ENCODE measurements around the gene CD300LG. TPM values are rescaled to one million over a fixed set of nuclear protein-coding genes. Genes with fewer than 3 reads are reported as not detected.

The CD300LG gene
- total RNA-seq, 2 donors from 2014 or later = 0.32 TPM; not detected in 1

DNA sequence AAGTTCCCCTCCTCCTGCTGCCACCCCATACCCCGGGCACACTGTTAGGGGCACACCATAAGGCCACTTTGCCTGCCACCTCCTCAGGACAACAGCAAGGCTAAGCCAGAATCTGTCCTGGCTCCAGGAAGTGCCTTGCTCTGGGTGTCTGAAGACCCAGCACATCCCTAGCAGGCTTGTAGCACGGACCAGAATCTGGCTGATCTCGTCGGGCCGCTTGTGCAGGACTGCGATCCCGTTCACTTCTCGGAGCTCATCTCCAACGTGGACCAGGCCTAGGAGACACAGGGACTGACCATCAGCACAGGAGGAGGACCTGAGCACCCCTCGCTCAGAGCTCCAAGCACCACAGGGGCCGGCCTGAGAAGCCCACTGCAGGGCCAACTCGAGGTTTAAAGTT, 21.4 kb upstream of the CD300LG start:
- TF ChIP-seq, protein P1, sequence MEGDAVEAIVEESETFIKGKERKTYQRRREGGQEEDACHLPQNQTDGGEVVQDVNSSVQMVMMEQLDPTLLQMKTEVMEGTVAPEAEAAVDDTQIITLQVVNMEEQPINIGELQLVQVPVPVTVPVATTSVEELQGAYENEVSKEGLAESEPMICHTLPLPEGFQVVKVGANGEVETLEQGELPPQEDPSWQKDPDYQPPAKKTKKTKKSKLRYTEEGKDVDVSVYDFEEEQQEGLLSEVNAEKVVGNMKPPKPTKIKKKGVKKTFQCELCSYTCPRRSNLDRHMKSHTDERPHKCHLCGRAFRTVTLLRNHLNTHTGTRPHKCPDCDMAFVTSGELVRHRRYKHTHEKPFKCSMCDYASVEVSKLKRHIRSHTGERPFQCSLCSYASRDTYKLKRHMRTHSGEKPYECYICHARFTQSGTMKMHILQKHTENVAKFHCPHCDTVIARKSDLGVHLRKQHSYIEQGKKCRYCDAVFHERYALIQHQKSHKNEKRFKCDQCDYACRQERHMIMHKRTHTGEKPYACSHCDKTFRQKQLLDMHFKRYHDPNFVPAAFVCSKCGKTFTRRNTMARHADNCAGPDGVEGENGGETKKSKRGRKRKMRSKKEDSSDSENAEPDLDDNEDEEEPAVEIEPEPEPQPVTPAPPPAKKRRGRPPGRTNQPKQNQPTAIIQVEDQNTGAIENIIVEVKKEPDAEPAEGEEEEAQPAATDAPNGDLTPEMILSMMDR (IDR thresholded peaks at IDR 0.05) = no peak
- Histone ChIP-seq H3K9me3 (no peaks in the 10 kb centered on the region), H3K27me3 (no peaks in the 10 kb centered on the region), H3K27ac (no peak overlapping the region), H3K4me3 (no peak overlapping the region), H3K9ac (ENCODE audit: low read depth in 2 of 2, low read length in 2 of 2) (no peak overlapping the region), H3K4me1 (no peaks in the 10 kb centered on the region), H3K36me3 (no peaks in the 10 kb centered on the region)
- no peak for DNase-seq
- intact Hi-C loops (cut with DNase I) = no loop called here

DNA sequence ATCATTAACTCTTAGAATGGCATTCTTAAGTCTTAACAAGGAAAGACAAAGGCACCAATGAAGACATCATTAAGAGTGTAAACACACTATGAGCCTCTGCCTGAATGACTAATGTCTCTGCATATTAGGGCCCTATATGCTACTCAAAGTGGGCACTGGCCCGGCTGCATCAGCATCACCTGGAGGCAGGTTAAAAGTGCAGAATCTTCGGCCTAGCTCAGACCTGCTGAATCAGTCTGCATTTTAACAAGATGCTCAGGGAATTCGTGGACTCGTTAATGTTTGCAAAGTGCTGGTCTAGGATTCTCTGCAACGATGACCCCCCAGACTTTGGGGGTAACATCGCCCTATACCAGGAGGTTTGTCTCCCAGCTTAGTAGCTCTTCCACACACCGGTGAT, 20.8 kb upstream of the CD300LG start:
- intact Hi-C loops (cut with DNase I) = no loop called here
- TF ChIP-seq, protein P1 (IDR thresholded peaks at IDR 0.05) = no peak
- no peak for DNase-seq

DNA sequence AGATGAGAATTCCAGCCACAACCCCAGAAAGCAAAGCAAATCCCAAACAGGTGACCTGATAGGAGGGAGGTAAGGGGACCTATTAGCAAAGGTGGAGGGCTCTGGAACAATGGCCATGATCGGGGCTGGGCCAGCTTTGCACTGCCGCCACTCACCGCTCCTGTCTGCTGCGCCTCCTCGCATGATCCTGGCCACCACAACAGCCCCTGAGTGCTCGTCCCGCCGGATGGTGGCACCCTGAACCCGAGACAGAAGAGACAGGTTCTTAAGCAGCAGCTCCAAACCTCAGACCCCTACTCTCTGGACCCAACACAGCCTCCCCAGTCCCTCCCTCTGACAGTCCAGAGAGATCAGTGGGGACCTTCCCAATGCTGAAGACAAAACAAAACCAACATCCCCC, 19.4 kb upstream of the CD300LG start:
- DNase-seq = no peak
- TF ChIP-seq, protein P1 (IDR thresholded peaks at IDR 0.05) = no peak
- intact Hi-C loops (cut with DNase I) = no loop called here
- no peaks in the 10 kb centered on the region for H3K36me3 ChIP-seq
- no peak overlapping the region for H3K27ac ChIP-seq
- no peaks in the 10 kb centered on the region for H3K4me1 ChIP-seq
- H3K9ac ChIP-seq (ENCODE audit: low read depth in 2 of 2, low read length in 2 of 2) = no peak overlapping the region
- H3K27me3 ChIP-seq = no peaks in the 10 kb centered on the region
- no peaks in the 10 kb centered on the region for H3K9me3 ChIP-seq
- H3K4me3 ChIP-seq = no peak overlapping the region

More for the DNA sequence above, 20.8 kb upstream of the CD300LG start:
- no peaks in the 10 kb centered on the region for H3K4me1 ChIP-seq
- no peak overlapping the region for H3K9ac ChIP-seq (ENCODE audit: low read depth in 2 of 2, low read length in 2 of 2)
- H3K36me3 ChIP-seq = no peaks in the 10 kb centered on the region
- H3K4me3 ChIP-seq = no peak overlapping the region
- H3K27ac ChIP-seq = no peak overlapping the region
- H3K9me3 ChIP-seq = no peaks in the 10 kb centered on the region
- H3K27me3 ChIP-seq = no peaks in the 10 kb centered on the region

DNA sequence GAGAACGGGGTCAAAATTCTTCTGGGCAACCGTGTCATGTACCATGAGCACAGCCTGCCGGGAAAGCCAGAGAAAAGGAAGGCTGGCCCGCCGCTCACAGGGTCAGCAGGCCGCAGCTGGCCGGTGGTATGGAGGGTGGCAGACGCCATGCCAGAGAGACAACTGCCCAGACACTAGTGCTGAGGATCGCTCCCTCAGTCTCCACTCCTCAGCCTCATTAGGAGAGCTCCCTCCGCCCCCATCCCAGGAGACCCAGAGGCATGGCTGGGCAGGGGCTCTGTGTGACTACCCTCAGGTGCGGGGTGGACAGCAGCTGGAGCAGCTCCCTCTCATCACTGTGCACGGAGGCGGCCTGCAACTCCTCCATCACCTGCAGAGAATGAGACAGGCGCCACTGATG, 17.2 kb upstream of the CD300LG start:
- Histone ChIP-seq H3K4me3 (no peak overlapping the region), H3K27me3 (no peaks in the 10 kb centered on the region), H3K9me3 (no peaks in the 10 kb centered on the region), H3K27ac (no peak overlapping the region), H3K4me1 (no peaks in the 10 kb centered on the region), H3K9ac (ENCODE audit: low read depth in 2 of 2, low read length in 2 of 2) (no peak overlapping the region), H3K36me3 (no peaks in the 10 kb centered on the region)
- TF ChIP-seq, protein P1 (IDR thresholded peaks at IDR 0.05) = no peak
- no peak for DNase-seq
- intact Hi-C loops (cut with DNase I) = no loop called here

DNA sequence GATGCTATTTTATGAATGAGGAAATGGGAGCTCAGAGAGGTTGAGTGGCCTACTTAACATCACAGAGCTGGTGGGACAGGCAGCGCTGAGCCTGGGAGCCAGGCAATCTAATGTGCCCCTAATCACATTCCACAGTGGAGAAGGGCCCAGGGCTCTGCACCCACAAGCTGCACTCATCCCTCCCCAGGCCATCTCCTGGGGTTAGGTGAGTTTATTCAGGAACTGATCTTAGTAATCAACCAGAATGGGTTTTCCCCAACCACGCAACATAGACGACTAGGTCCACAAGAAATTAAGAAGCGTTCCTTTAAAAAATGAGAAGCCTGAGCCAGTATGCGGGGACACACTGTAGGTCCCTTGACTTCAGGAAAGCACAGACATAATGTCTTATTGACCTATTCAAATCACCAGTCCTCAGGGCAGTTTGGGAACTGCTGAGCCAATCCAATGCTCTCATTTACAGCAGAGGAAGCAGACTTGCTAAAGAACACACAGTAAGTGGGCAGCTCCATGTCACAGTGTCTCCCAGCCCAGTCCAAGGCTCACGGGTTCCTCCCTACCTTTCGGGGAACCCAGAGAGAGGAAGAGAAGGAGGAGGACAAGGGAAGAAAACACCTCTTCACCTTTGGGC, 16.4 kb upstream of the CD300LG start:
- Histone ChIP-seq H3K36me3 (no peaks in the 10 kb centered on the region), H3K9me3 (no peaks in the 10 kb centered on the region), H3K4me1 (no peaks in the 10 kb centered on the region), H3K4me3 (no peak overlapping the region), H3K27ac (no peak overlapping the region), H3K27me3 (no peaks in the 10 kb centered on the region), H3K9ac (ENCODE audit: low read depth in 2 of 2, low read length in 2 of 2) (no peak overlapping the region)
- DNase-seq = no peak
- TF ChIP-seq, protein P1 (IDR thresholded peaks at IDR 0.05) = no peak
- intact Hi-C loops (cut with DNase I) = no loop called here

Measured in colonic mucosa (tissue), 4 donors.